Lower leg skin (tissue), 3 donors: Measurements from ENCODE around the gene EDNRA.

Source experiments
- POLR2A ChIP-seq, 2 donors: fragments of 450-650 bp; IDR thresholded peaks; one replicate each; pipeline ENCODE4 v1.6.1; 2016 to 2017; ENCODE audit warnings: antibody characterized with exemption in 2 of 2, mild to moderate bottlenecking in 1 of 2, moderate library complexity in 1 of 2
- TF ChIP-seq, protein P1 (sequence below), 3 donors: fragments of 450-650 bp; IDR thresholded peaks; one replicate each; pipeline ENCODE4 v1.5.1; 2016; ENCODE audit warnings: antibody characterized with exemption in 3 of 3, mild to moderate bottlenecking in 3 of 3, moderate library complexity in 2 of 3

GRCh38 chr4:147461161-147461560 is 19.7 kb upstream of the EDNRA start:
- no peak for TF ChIP-seq POLR2A (IDR thresholded peaks at IDR 0.05)
- TF ChIP-seq, protein P1, sequence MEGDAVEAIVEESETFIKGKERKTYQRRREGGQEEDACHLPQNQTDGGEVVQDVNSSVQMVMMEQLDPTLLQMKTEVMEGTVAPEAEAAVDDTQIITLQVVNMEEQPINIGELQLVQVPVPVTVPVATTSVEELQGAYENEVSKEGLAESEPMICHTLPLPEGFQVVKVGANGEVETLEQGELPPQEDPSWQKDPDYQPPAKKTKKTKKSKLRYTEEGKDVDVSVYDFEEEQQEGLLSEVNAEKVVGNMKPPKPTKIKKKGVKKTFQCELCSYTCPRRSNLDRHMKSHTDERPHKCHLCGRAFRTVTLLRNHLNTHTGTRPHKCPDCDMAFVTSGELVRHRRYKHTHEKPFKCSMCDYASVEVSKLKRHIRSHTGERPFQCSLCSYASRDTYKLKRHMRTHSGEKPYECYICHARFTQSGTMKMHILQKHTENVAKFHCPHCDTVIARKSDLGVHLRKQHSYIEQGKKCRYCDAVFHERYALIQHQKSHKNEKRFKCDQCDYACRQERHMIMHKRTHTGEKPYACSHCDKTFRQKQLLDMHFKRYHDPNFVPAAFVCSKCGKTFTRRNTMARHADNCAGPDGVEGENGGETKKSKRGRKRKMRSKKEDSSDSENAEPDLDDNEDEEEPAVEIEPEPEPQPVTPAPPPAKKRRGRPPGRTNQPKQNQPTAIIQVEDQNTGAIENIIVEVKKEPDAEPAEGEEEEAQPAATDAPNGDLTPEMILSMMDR (IDR thresholded peaks at IDR 0.05): no peak
